GM12878 (cell line): ENCODE data around the gene VSX1. TPM values are rescaled to one million over a fixed set of nuclear protein-coding genes. Genes with fewer than 3 reads are reported as not detected.

Experiments used
- ATAC-seq: fragments of 200-7000 bp; cut with Tn5 transposase; 3 replicates; pipeline ENCODE4 v1.9.1; 2020; ENCODE audit warnings: mild to moderate bottlenecking, moderate library complexity
- BruUV-seq: library from RNA; stranded (reverse); fragments of 400-500 nt; replicated peaks from 2 replicates; lab custom pipeline; 2021; lab: Mats Ljungman, UMichigan
- CTCF ChIA-PET: fragments of 300-600 bp; sonication (Branson Sonifier 250); formaldehyde crosslinking; extraction: SDS; loops from one replicate; lab custom pipeline; 2021; ENCODE audit warnings: inconsistent platforms; lab: Yijun Ruan, JAX
- POLR2A ChIA-PET: fragments of 350-600 bp; formaldehyde crosslinking; extraction: SDS; loops from one replicate; lab custom pipeline; 2021; ENCODE audit warnings: inconsistent platforms; lab: Charles Lee
- RAD21 ChIA-PET: fragments of 300-600 bp; sonication (Branson Sonifier 250); formaldehyde crosslinking; loops from one replicate; lab custom pipeline; 2023; ENCODE audit warnings: antibody characterized with exemption; ENCODE audit not compliant: unreplicated experiment; lab: Charles Lee
- SMC1A ChIA-PET: fragments of 300-600 bp; sonication (Branson Sonifier 250); formaldehyde crosslinking; loops from one replicate; lab custom pipeline; 2023; ENCODE audit not compliant: unreplicated experiment, uncharacterized antibody; lab: Charles Lee
- DNase-seq: peaks from one replicate; pipeline ENCODE4 v3.0.0-alpha.2; 2011; ENCODE audit warnings: low read depth, low spot score
- FAIRE-seq: peaks from 3 replicates; lab custom pipeline; 2011; peaks lifted over from hg19 to GRCh38; lab: Jason Lieb, UNC
- H2AFZ ChIP-seq: 2 replicates; pipeline ENCODE4 v1.6.0; 2011; ENCODE audit warnings: low read depth, low read length, control low read depth; ENCODE audit not compliant: control insufficient read depth
- H3K27ac ChIP-seq: 2 replicates; pipeline ENCODE4 v1.5.1; 2011; ENCODE audit warnings: control low read depth; ENCODE audit not compliant: control insufficient read depth, insufficient read depth
- H3K27me3 ChIP-seq, 2 experiments: replicated peaks in 1 of 2; 2 replicates each; pipeline versions ENCODE4 v1.6.0 to v1.6.1; 2011; ENCODE audit warnings: low read length in 1 of 2; ENCODE audit not compliant: control insufficient read depth in 2 of 2, insufficient read depth in 2 of 2
- H3K36me3 ChIP-seq, 2 experiments: 2 replicates each; pipeline ENCODE4 v1.5.1; 2011; ENCODE audit warnings: low read length in 1 of 2; ENCODE audit not compliant: control insufficient read depth in 2 of 2, insufficient read depth in 2 of 2
- H3K4me1 ChIP-seq: 2 replicates; pipeline ENCODE4 v1.6.1; 2011; ENCODE audit warnings: mild to moderate bottlenecking, low read length, moderate library complexity, mixed read lengths; ENCODE audit not compliant: control insufficient read depth, insufficient read depth
- H3K4me2 ChIP-seq: 2 replicates; pipeline ENCODE4 v1.6.0; 2011; ENCODE audit warnings: control low read depth; ENCODE audit not compliant: control insufficient read depth, insufficient read depth
- H3K4me3 ChIP-seq: fragments of 200-600 bp; sonication (generic); 2 replicates; pipeline ENCODE4 v1.5.1; 2016
- H3K79me2 ChIP-seq: 2 replicates; pipeline ENCODE4 v1.6.0; 2011; ENCODE audit warnings: low read length; ENCODE audit not compliant: control insufficient read depth, insufficient read depth
- H3K9ac ChIP-seq: 2 replicates; pipeline ENCODE4 v1.8.0; 2011; ENCODE audit warnings: low read length, control low read depth, mixed read lengths; ENCODE audit not compliant: control insufficient read depth, insufficient read depth
- H3K9me3 ChIP-seq: replicated peaks from 3 replicates; pipeline ENCODE4 v1.5.1; 2011; ENCODE audit warnings: mild to moderate bottlenecking, low read length; ENCODE audit not compliant: control insufficient read depth, insufficient read depth
- H4K20me1 ChIP-seq: 2 replicates; pipeline ENCODE4 v1.6.0; 2011; ENCODE audit not compliant: control insufficient read depth, insufficient read depth
- ATF7 ChIP-seq: fragments of 450-650 bp; IDR thresholded peaks from 2 replicates; pipeline ENCODE4 v1.6.1; 2016; ENCODE audit warnings: low read depth, mild to moderate bottlenecking
- BMI1 ChIP-seq: fragments of 450-650 bp; IDR thresholded peaks from 2 replicates; pipeline ENCODE4 v1.6.1; 2016; ENCODE audit warnings: mild to moderate bottlenecking, moderate library complexity, borderline replicate concordance
- ETV6 ChIP-seq, 2 experiments: fragments of 450-650 bp in 1 of 2; IDR thresholded peaks in 1 of 2; conservative IDR thresholded peaks in 1 of 2; 2 replicates each; pipeline ENCODE4 v1.6.1; 2014; ENCODE audit warnings: antibody characterized with exemption in 1 of 2, borderline replicate concordance in 1 of 2, low read depth in 1 of 2, mild to moderate bottlenecking in 1 of 2, moderate library complexity in 1 of 2
- SIN3A ChIP-seq: IDR thresholded peaks from 2 replicates; pipeline ENCODE4 v1.6.1; 2012; ENCODE audit warnings: low read depth, low read length, improper control_type of control experiment
- YY1 ChIP-seq: IDR thresholded peaks from 2 replicates; pipeline ENCODE4 v1.6.1; 2011; ENCODE audit warnings: low read depth, mild to moderate bottlenecking, low read length
- ZNF217 ChIP-seq: fragments of 450-650 bp; IDR thresholded peaks from 2 replicates; pipeline ENCODE4 v1.6.1; 2017; ENCODE audit warnings: antibody characterized with exemption, mild to moderate bottlenecking
- WGBS: methylation state at CpG from one replicate; pipeline ENCODE4 v1.1.6; 2016; ENCODE audit warnings: low lambda C conversion rate; ENCODE audit not compliant: insufficient replicate concordance, insufficient coverage; ENCODE audit errors: missing lambda C conversion rate; 5-methylcytosine and 5-hydroxymethylcytosine counted together
- in situ Hi-C: fragments of 300-500 bp; cut with MboI; formaldehyde crosslinking; loops from 9 replicates; pipeline ENCODE4 v1.14.3; 2018; ENCODE audit warnings: mixed read lengths
- intact Hi-C: fragments of 100-400 bp; cut with micrococcal nuclease; formaldehyde crosslinking; loops from one replicate; pipeline ENCODE4 v1.14.2; 2022; ENCODE audit not compliant: unreplicated experiment
- polyA plus RNA-seq, 11 experiments: library from polyadenylated mRNA; depleted of rRNA in 4 of 11; unstranded in 6 of 11; stranded (reverse) in 5 of 11; fragments of >200 nt; fragmentation: Nextera tagmentation in 4 of 11; fragmentation: Illumina TruSeq in 1 of 11; extraction: Ambion mirVana in 4 of 11; extraction: Trizol in 1 of 11; gene quantifications; 1 replicate in 1 of 11; 2 replicates in 10 of 11; pipeline versions ENCODE4 v1.2.1 to v1.2.3, GENCODE V29; 2011 to 2016; ENCODE audit warnings: inconsistent platforms in 2 of 11, missing spikeins in 2 of 11, low read depth in 1 of 11
- total RNA-seq, 4 experiments: library from RNA; depleted of rRNA in 3 of 4; stranded (reverse); fragments of >200 nt in 3 of 4; fragmentation: Illumina TruSeq in 1 of 4; extraction: Trizol in 1 of 4; gene quantifications; 2 replicates each; pipeline versions ENCODE4 v1.2.1 to v1.2.3, GENCODE V29; 2013 to 2021
- TF ChIP-seq, protein P1 (sequence below): IDR thresholded peaks from 2 replicates; pipeline ENCODE4 v1.6.1; 2012; ENCODE audit warnings: low read length, inconsistent platforms
- TF ChIP-seq, protein P2 (sequence below): fragments of 450-650 bp; formaldehyde crosslinking; IDR thresholded peaks from 2 replicates; pipeline ENCODE4 v1.4.0; 2022; ENCODE audit warnings: mild to moderate bottlenecking, moderate library complexity
- TF ChIP-seq, protein P3 (sequence below): fragments of 450-650 bp; conservative IDR thresholded peaks from 2 replicates; pipeline ENCODE4 v1.6.1; 2017; ENCODE audit warnings: mild to moderate bottlenecking, moderate library complexity
- TF ChIP-seq, protein P4 (sequence below): fragments of 150-350 bp; IDR thresholded peaks from 2 replicates; pipeline ENCODE4 v1.6.1; 2014; ENCODE audit warnings: mild to moderate bottlenecking, low read depth, low read length
- TF ChIP-seq, protein P5 (sequence below): IDR thresholded peaks from 2 replicates; pipeline ENCODE4 v1.6.1; 2012; ENCODE audit warnings: low read depth, low read length, improper control_type of control experiment

The VSX1 gene
- total and polyA plus RNA-seq, 10 of the 15 experiments (the other 5 are each of a cell fraction or from before 2014, with no cell fraction given) = 0.05 TPM; not detected in 9

DNA sequence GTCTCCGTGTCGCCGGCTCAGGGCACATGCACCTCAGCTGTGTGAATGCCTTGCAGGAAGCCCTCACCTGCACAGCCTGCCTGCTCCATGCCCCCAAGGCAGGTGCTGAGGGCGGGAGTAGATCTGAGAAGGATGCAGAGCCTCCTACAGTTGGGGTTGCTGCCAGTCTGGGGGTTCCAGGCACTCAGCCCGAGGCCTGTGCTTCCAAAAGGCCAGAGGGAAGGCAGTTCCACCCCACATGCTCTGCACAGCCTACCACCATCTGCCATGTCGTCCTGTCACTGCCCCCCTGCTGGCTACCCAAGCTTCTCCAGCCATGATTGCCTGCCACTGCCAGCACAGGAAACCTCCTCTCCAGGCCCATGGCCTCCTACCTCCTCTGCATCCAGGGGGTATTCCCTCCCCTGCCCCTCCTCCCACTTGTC, 43.3 kb downstream of the VSX1 start:
- Histone ChIP-seq H3K27me3 (no peaks in the 10 kb centered on the region), H2AFZ (no peak overlapping the region), H3K4me1 (peaks cover 41% of the 10 kb centered on the region), H3K9ac (no peak overlapping the region), H3K79me2 (peaks cover 2% of the 10 kb centered on the region), H4K20me1 (no peaks in the 10 kb centered on the region), H3K4me2 (no peak overlapping the region), H3K9me3 (no peaks in the 10 kb centered on the region), H3K4me3 (no peak overlapping the region), H3K27ac (no peak overlapping the region), H3K36me3 (no peaks in the 10 kb centered on the region; a peak in 1 of 4 replicates)
- ATAC-seq (no peak), FAIRE-seq (no peak), DNase-seq (no peak)
- 85% methylated on average over 5 of the region's 6 CpGs for WGBS
- intact Hi-C loops (no loop called here), in situ Hi-C loops (no loop called here)
- ChIA-PET POLR2A (no interaction called here), RAD21 (interaction anchor here (1.0 kb wide), 1 partner anchor 19 kb away, joined by 3 read pairs; the partner anchor contains the start of gene ACSS1), CTCF (no interaction called here), SMC1A (no interaction called here)
- TF ChIP-seq, protein P1, sequence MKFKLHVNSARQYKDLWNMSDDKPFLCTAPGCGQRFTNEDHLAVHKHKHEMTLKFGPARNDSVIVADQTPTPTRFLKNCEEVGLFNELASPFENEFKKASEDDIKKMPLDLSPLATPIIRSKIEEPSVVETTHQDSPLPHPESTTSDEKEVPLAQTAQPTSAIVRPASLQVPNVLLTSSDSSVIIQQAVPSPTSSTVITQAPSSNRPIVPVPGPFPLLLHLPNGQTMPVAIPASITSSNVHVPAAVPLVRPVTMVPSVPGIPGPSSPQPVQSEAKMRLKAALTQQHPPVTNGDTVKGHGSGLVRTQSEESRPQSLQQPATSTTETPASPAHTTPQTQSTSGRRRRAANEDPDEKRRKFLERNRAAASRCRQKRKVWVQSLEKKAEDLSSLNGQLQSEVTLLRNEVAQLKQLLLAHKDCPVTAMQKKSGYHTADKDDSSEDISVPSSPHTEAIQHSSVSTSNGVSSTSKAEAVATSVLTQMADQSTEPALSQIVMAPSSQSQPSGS = no peak
- TF ChIP-seq, protein P2, sequence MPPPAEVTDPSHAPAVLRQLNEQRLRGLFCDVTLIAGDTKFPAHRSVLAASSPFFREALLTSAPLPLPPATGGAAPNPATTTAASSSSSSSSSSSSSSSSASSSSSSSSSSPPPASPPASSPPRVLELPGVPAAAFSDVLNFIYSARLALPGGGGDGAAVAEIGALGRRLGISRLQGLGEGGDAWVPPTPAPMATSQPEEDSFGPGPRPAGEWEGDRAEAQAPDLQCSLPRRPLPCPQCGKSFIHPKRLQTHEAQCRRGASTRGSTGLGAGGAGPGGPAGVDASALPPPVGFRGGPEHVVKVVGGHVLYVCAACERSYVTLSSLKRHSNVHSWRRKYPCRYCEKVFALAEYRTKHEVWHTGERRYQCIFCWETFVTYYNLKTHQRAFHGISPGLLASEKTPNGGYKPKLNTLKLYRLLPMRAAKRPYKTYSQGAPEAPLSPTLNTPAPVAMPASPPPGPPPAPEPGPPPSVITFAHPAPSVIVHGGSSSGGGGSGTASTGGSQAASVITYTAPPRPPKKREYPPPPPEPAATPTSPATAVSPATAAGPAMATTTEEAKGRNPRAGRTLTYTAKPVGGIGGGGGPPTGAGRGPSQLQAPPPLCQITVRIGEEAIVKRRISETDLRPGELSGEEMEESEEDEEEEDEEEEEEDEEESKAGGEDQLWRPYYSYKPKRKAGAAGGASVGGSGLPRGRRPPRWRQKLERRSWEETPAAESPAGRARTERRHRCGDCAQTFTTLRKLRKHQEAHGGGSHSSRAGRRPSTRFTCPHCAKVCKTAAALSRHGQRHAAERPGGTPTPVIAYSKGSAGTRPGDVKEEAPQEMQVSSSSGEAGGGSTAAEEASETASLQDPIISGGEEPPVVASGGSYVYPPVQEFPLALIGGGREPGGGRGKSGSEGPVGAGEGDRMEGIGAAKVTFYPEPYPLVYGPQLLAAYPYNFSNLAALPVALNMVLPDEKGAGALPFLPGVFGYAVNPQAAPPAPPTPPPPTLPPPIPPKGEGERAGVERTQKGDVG (CRISPR knock-in tag) = no peak
- TF ChIP-seq YY1 = no peak
- TF ChIP-seq, protein P3, sequence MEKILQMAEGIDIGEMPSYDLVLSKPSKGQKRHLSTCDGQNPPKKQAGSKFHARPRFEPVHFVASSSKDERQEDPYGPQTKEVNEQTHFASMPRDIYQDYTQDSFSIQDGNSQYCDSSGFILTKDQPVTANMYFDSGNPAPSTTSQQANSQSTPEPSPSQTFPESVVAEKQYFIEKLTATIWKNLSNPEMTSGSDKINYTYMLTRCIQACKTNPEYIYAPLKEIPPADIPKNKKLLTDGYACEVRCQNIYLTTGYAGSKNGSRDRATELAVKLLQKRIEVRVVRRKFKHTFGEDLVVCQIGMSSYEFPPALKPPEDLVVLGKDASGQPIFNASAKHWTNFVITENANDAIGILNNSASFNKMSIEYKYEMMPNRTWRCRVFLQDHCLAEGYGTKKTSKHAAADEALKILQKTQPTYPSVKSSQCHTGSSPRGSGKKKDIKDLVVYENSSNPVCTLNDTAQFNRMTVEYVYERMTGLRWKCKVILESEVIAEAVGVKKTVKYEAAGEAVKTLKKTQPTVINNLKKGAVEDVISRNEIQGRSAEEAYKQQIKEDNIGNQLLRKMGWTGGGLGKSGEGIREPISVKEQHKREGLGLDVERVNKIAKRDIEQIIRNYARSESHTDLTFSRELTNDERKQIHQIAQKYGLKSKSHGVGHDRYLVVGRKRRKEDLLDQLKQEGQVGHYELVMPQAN = no peak
- no peak for TF ChIP-seq BMI1
- no peak for TF ChIP-seq ETV6 (conservative IDR thresholded peaks at IDR 0.05 in 1 of 2, IDR thresholded peaks at IDR 0.05 in 1 of 2; ENCODE audit: borderline replicate concordance in 1 of 2, low read depth in 1 of 2)
- TF ChIP-seq, protein P4, sequence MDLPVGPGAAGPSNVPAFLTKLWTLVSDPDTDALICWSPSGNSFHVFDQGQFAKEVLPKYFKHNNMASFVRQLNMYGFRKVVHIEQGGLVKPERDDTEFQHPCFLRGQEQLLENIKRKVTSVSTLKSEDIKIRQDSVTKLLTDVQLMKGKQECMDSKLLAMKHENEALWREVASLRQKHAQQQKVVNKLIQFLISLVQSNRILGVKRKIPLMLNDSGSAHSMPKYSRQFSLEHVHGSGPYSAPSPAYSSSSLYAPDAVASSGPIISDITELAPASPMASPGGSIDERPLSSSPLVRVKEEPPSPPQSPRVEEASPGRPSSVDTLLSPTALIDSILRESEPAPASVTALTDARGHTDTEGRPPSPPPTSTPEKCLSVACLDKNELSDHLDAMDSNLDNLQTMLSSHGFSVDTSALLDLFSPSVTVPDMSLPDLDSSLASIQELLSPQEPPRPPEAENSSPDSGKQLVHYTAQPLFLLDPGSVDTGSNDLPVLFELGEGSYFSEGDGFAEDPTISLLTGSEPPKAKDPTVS = no peak
- TF ChIP-seq, protein P5, sequence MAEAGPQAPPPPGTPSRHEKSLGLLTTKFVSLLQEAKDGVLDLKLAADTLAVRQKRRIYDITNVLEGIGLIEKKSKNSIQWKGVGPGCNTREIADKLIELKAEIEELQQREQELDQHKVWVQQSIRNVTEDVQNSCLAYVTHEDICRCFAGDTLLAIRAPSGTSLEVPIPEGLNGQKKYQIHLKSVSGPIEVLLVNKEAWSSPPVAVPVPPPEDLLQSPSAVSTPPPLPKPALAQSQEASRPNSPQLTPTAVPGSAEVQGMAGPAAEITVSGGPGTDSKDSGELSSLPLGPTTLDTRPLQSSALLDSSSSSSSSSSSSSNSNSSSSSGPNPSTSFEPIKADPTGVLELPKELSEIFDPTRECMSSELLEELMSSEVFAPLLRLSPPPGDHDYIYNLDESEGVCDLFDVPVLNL = no peak
- no peak for TF ChIP-seq SIN3A
- TF ChIP-seq ZNF217 = no peak
- no peak for TF ChIP-seq ATF7
- no TSS peak for BruUV-seq
